Osteoblast (primary cell): ENCODE measurements around the gene AEN. TPM values are rescaled to one million over a fixed set of nuclear protein-coding genes. Genes with fewer than 3 reads are reported as not detected.

Experiments used
- DNase-seq: peaks from one replicate; pipeline ENCODE4 v3.0.0; 2011; ENCODE audit warnings: low spot score, mixed read lengths; ENCODE audit not compliant: insufficient read length; ENCODE audit errors: missing footprints
- H2AFZ ChIP-seq: 2 replicates; pipeline ENCODE4 v1.6.0; 2011; ENCODE audit warnings: mild to moderate bottlenecking, low read length
- H3K27ac ChIP-seq: 2 replicates; pipeline ENCODE4 v1.5.1; 2011; ENCODE audit warnings: mild to moderate bottlenecking, low read depth, low read length, moderate library complexity
- H3K27me3 ChIP-seq: 2 replicates; pipeline ENCODE4 v1.6.0; 2012; ENCODE audit warnings: mild to moderate bottlenecking, control low read depth, inconsistent platforms, low read length, moderate library complexity; ENCODE audit not compliant: insufficient read depth
- H3K36me3 ChIP-seq: 2 replicates; pipeline ENCODE4 v1.5.1; 2011; ENCODE audit warnings: mild to moderate bottlenecking, low read length, control low read depth, moderate library complexity; ENCODE audit not compliant: insufficient read depth
- H3K4me1 ChIP-seq: 2 replicates; pipeline ENCODE4 v1.5.1; 2011; ENCODE audit warnings: mild to moderate bottlenecking, low read length, control low read depth, moderate library complexity; ENCODE audit not compliant: insufficient read depth
- H3K4me2 ChIP-seq: 2 replicates; pipeline ENCODE4 v1.6.0; 2011; ENCODE audit warnings: mild to moderate bottlenecking, low read length; ENCODE audit not compliant: insufficient read depth
- H3K4me3 ChIP-seq: fragments of 200-600 bp; sonication (generic); 3 replicates; pipeline ENCODE4 v1.5.1; 2012; ENCODE audit warnings: mild to moderate bottlenecking, low read length, inconsistent platforms; ENCODE audit not compliant: insufficient read depth
- H3K79me2 ChIP-seq: 2 replicates; pipeline ENCODE4 v1.6.0; 2012; ENCODE audit warnings: mild to moderate bottlenecking, low read length, control low read depth, inconsistent platforms; ENCODE audit not compliant: insufficient read depth
- H3K9me3 ChIP-seq: 2 replicates; pipeline ENCODE4 v1.5.1; 2011; ENCODE audit warnings: low read depth, low read length, control low read depth
- H4K20me1 ChIP-seq: 2 replicates; pipeline ENCODE4 v1.6.0; 2012; ENCODE audit warnings: mild to moderate bottlenecking, low read length, control low read depth; ENCODE audit not compliant: insufficient read depth
- CTCF ChIP-seq: IDR thresholded peaks from 2 replicates; pipeline ENCODE4 v1.5.1; 2011; ENCODE audit warnings: mild to moderate bottlenecking, low read depth, low read length, moderate library complexity; ENCODE audit errors: extremely low read depth
- total RNA-seq: library from RNA; depleted of rRNA; stranded (reverse); fragments of >200 nt; gene quantifications from 2 replicates; pipeline ENCODE4 v1.2.3, GENCODE V29; 2012

Gene AEN
- total RNA-seq, 1 donor = 46.3 TPM

- H3K27ac ChIP-seq = no peak overlapping the region
- no peak for TF ChIP-seq CTCF
- no peak overlapping the region for H3K4me2 ChIP-seq
- no peaks in the 10 kb centered on the region for H3K27me3 ChIP-seq
- DNase-seq = no peak
- no peaks in the 10 kb centered on the region for H3K4me1 ChIP-seq
- H2AFZ ChIP-seq = no peak overlapping the region
- H3K4me3 ChIP-seq = no peak overlapping the region
- no peaks in the 10 kb centered on the region for H3K79me2 ChIP-seq
- H3K36me3 ChIP-seq = no peaks in the 10 kb centered on the region
- no peaks in the 10 kb centered on the region for H4K20me1 ChIP-seq
- H3K9me3 ChIP-seq = no peaks in the 10 kb centered on the region
Measured at GRCh38 chr15:88579322-88579721, 41.8 kb upstream of the AEN start.

GRCh38 chr15:88580532-88580931, 40.6 kb upstream of the AEN start:
- no peaks in the 10 kb centered on the region for H4K20me1 ChIP-seq
- H3K9me3 ChIP-seq = no peaks in the 10 kb centered on the region
- no peak for DNase-seq
- no peak overlapping the region for H3K27ac ChIP-seq
- H3K27me3 ChIP-seq = no peaks in the 10 kb centered on the region
- no peak for TF ChIP-seq CTCF
- H3K79me2 ChIP-seq = no peaks in the 10 kb centered on the region
- no peaks in the 10 kb centered on the region for H3K4me1 ChIP-seq
- H3K4me2 ChIP-seq = no peak overlapping the region
- no peaks in the 10 kb centered on the region for H3K36me3 ChIP-seq
- H3K4me3 ChIP-seq = no peak overlapping the region
- no peak overlapping the region for H2AFZ ChIP-seq

- H3K4me1 ChIP-seq = no peaks in the 10 kb centered on the region
- no peak overlapping the region for H3K27ac ChIP-seq
- no peaks in the 10 kb centered on the region for H3K9me3 ChIP-seq
- no peaks in the 10 kb centered on the region for H4K20me1 ChIP-seq
- no peak for TF ChIP-seq CTCF
- H3K4me3 ChIP-seq = no peak overlapping the region
- DNase-seq = no peak
- no peaks in the 10 kb centered on the region for H3K36me3 ChIP-seq
- no peak overlapping the region for H3K4me2 ChIP-seq
- no peaks in the 10 kb centered on the region for H3K27me3 ChIP-seq
- H3K79me2 ChIP-seq = no peaks in the 10 kb centered on the region
- no peak overlapping the region for H2AFZ ChIP-seq
Measured at GRCh38 chr15:88586401-88587162, 34.6 kb upstream of the AEN start.

GRCh38 chr15:88590759-88591158, 30.4 kb upstream of the AEN start:
- no peak for DNase-seq
- no peaks in the 10 kb centered on the region for H3K36me3 ChIP-seq
- no peak for TF ChIP-seq CTCF

More at GRCh38 chr15:88590759-88591158, 30.4 kb upstream of the AEN start:
- no peaks in the 10 kb centered on the region for H3K27me3 ChIP-seq
- no peaks in the 10 kb centered on the region for H3K4me1 ChIP-seq
- H3K4me2 ChIP-seq = no peak overlapping the region
- no peaks in the 10 kb centered on the region for H4K20me1 ChIP-seq
- H3K9me3 ChIP-seq = no peaks in the 10 kb centered on the region
- no peak overlapping the region for H2AFZ ChIP-seq
- H3K79me2 ChIP-seq = no peaks in the 10 kb centered on the region
- no peak overlapping the region for H3K27ac ChIP-seq
- no peak overlapping the region for H3K4me3 ChIP-seq
